HG02642 (cell line): ENCODE results near the gene IL31.
"Not testable (repeated sequence)": the region's sequence is repeated elsewhere in the genome, so short reads cannot be mapped to it uniquely, and the experiment has no call there.

Source experiments
- ATAC-seq: cut with Tn5 transposase; IDR thresholded peaks from one replicate; pipeline ENCODE4 v1.9.1; 2021; ENCODE audit warnings: mild to moderate bottlenecking; ENCODE audit not compliant: unreplicated experiment, poor library complexity

The IL31 gene

GRCh38 chr12:122174155-122174845 is at the start of gene IL31:
Gene IL31 (minus strand): TSS chr12:122174221. CDS start chr12:122174172, 49 bp downstream.
- no peak for ATAC-seq

GRCh38 chr12:122216445-122216844 is 42.4 kb upstream of the IL31 start:
- ATAC-seq: no peak

- ATAC-seq: no peak
Measured at GRCh38 chr12:122215771-122216170, 41.8 kb upstream of the IL31 start.

- ATAC-seq: no peak
Measured at GRCh38 chr12:122208073-122208820, 34.2 kb upstream of the IL31 start.

GRCh38 chr12:122207391-122207790 is 33.4 kb upstream of the IL31 start:
- no peak for ATAC-seq

GRCh38 chr12:122206976-122207375 is 33.0 kb upstream of the IL31 start:
- ATAC-seq: no peak

GRCh38 chr12:122206111-122206881 is 32.3 kb upstream of the IL31 start:
- ATAC-seq: no peak

GRCh38 chr12:122205053-122205925 is 31.3 kb upstream of the IL31 start:
- ATAC-seq: no peak

- ATAC-seq: no peak
Measured at GRCh38 chr12:122204167-122205052, 30.4 kb upstream of the IL31 start.

GRCh38 chr12:122203301-122204166 is 29.5 kb upstream of the IL31 start, which contains the start of gene B3GNT4:
Gene B3GNT4 (plus strand): TSS chr12:122203709. CDS start chr12:122204619, 910 bp downstream.
- no peak for ATAC-seq

- ATAC-seq: not testable (repeated sequence)
Measured at GRCh38 chr12:122202811-122203210, 28.8 kb upstream of the IL31 start.

GRCh38 chr12:122202017-122202416 is 28.0 kb upstream of the IL31 start:
- ATAC-seq: no peak

- ATAC-seq: no peak
Measured at GRCh38 chr12:122201381-122201780, 27.4 kb upstream of the IL31 start.

- no peak for ATAC-seq
Measured at GRCh38 chr12:122200541-122201175, 26.6 kb upstream of the IL31 start.

GRCh38 chr12:122199484-122200355 is 25.7 kb upstream of the IL31 start:
- no peak for ATAC-seq

- no peak for ATAC-seq
Measured at GRCh38 chr12:122197612-122197966, 23.6 kb upstream of the IL31 start.

- no peak for ATAC-seq
Measured at GRCh38 chr12:122195405-122195804, 21.4 kb upstream of the IL31 start.
